DOHH2 (cell line): ENCODE data around the gene SYT14.

Experiments
- H3F3A ChIP-seq: fragments of 200-600 bp; sonication (generic), shearing (Covaris generic); 2 replicates; pipeline ENCODE4 v1.6.0; 2016; ENCODE audit warnings: antibody characterized with exemption, mild to moderate bottlenecking; ENCODE audit not compliant: control insufficient read depth, insufficient read depth
- H3K27ac ChIP-seq: fragments of 200-600 bp; sonication (generic); 2 replicates; pipeline ENCODE4 v1.5.1; 2014; ENCODE audit warnings: low read depth, mild to moderate bottlenecking, low read length, moderate library complexity
- H3K27me3 ChIP-seq: fragments of 200-600 bp; sonication (generic); 2 replicates; pipeline ENCODE4 v1.6.1; 2014; ENCODE audit warnings: mild to moderate bottlenecking, low read length, mixed read lengths; ENCODE audit not compliant: control insufficient read depth
- H3K36me3 ChIP-seq: fragments of 200-600 bp; sonication (generic); 2 replicates; pipeline ENCODE4 v1.6.1; 2014; ENCODE audit warnings: mild to moderate bottlenecking, low read length, moderate library complexity, mixed read lengths; ENCODE audit not compliant: control insufficient read depth
- H3K4me1 ChIP-seq: fragments of 200-600 bp; sonication (generic); 2 replicates; pipeline ENCODE4 v1.6.1; 2014; ENCODE audit warnings: mild to moderate bottlenecking, low read length, mixed read lengths; ENCODE audit not compliant: control insufficient read depth
- H3K4me2 ChIP-seq: fragments of 200-600 bp; sonication (generic); 2 replicates; pipeline ENCODE4 v1.6.0; 2014; ENCODE audit warnings: mild to moderate bottlenecking, low read length, moderate library complexity
- H3K4me3 ChIP-seq: fragments of 200-600 bp; sonication (generic); 2 replicates; pipeline ENCODE4 v1.5.1; 2014; ENCODE audit warnings: mild to moderate bottlenecking, low read length, mixed read lengths
- H3K79me2 ChIP-seq: fragments of 200-600 bp; sonication (generic); 2 replicates; pipeline ENCODE4 v1.6.1; 2014; ENCODE audit warnings: mild to moderate bottlenecking, low read length, mixed read lengths; ENCODE audit not compliant: control insufficient read depth
- H3K9me2 ChIP-seq: fragments of 200-600 bp; sonication (generic); replicated peaks from 2 replicates; pipeline ENCODE4 v1.6.1; 2014; ENCODE audit warnings: mild to moderate bottlenecking, low read length, mixed read lengths; ENCODE audit not compliant: control insufficient read depth
- H3K9me3 ChIP-seq: fragments of 200-600 bp; sonication (generic); 2 replicates; pipeline ENCODE4 v1.6.1; 2014; ENCODE audit warnings: antibody characterized with exemption, low read length, mixed read lengths; ENCODE audit not compliant: control insufficient read depth, insufficient read depth
- H4K20me1 ChIP-seq: fragments of 200-600 bp; sonication (generic); 2 replicates; pipeline ENCODE4 v1.6.0; 2014; ENCODE audit warnings: low read depth, mild to moderate bottlenecking, antibody characterized with exemption, low read length, moderate library complexity; ENCODE audit not compliant: control insufficient read depth, insufficient read depth
- EZH2phosphoT487 ChIP-seq: fragments of 200-600 bp; sonication (generic); IDR thresholded peaks from 2 replicates; pipeline ENCODE4 v1.6.1; 2017; ENCODE audit warnings: borderline replicate concordance, mild to moderate bottlenecking, antibody characterized with exemption, low read length, moderate library complexity, mixed read lengths
- TF ChIP-seq, protein P1 (sequence below): fragments of 200-600 bp; sonication (generic); IDR thresholded peaks from one replicate; pipeline ENCODE4 v1.5.1; 2014; ENCODE audit warnings: antibody characterized with exemption, mild to moderate bottlenecking, low read depth, low read length; ENCODE audit not compliant: poor library complexity, severe bottlenecking

SYT14 gene

DNA sequence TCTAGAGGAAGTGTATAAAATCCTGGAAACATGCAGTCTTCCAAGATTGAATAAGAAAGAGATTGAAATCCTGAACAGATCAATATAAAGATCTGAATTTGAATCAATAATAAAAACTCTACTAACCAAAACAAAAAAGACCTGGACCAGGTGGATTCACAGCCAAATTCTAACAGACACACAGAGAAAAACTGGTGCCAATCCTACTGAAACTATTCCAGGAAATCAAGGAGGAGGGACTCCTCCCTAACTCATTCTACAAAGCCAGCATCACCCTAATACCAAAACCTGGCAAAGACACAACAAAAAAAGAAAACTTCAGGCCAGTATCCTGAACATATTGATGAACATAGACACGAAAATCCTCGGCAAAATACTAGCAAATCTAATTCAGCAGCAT, 58.3 kb downstream of the SYT14 start:
- Histone ChIP-seq H3K9me3 (no peaks in the 10 kb centered on the region), H3K27me3 (peaks cover 6% of the 10 kb centered on the region; the same call in 1 of the 2 replicates)
- no peak for TF ChIP-seq EZH2phosphoT487
- TF ChIP-seq, protein P1, sequence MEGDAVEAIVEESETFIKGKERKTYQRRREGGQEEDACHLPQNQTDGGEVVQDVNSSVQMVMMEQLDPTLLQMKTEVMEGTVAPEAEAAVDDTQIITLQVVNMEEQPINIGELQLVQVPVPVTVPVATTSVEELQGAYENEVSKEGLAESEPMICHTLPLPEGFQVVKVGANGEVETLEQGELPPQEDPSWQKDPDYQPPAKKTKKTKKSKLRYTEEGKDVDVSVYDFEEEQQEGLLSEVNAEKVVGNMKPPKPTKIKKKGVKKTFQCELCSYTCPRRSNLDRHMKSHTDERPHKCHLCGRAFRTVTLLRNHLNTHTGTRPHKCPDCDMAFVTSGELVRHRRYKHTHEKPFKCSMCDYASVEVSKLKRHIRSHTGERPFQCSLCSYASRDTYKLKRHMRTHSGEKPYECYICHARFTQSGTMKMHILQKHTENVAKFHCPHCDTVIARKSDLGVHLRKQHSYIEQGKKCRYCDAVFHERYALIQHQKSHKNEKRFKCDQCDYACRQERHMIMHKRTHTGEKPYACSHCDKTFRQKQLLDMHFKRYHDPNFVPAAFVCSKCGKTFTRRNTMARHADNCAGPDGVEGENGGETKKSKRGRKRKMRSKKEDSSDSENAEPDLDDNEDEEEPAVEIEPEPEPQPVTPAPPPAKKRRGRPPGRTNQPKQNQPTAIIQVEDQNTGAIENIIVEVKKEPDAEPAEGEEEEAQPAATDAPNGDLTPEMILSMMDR = no peak

DNA sequence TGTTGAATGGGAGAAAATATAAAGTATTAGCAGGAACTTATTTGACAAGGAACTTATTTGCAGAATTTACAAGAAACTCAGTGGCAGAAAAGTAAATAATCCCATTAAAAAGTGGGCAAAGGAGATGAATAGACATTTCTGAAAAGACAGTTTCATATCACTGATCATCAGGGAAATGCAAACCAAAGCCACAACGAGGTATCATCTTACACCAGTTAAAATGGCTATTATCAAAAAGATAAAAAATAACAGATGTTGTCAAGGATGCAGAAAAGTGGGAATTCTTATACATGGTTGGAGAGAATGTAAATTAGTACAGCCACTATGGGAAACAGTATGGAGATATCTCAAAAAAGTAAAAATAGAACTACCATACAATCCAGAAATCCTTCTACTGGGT, 61.0 kb downstream of the SYT14 start:
- no peaks in the 10 kb centered on the region for H3K4me1 ChIP-seq
- H3K4me3 ChIP-seq = no peak overlapping the region
- no peaks in the 10 kb centered on the region for H3K79me2 ChIP-seq
- no peaks in the 10 kb centered on the region for H4K20me1 ChIP-seq
- no peaks in the 10 kb centered on the region for H3K9me3 ChIP-seq
- H3K4me2 ChIP-seq = no peak overlapping the region
- H3K27me3 ChIP-seq = peaks cover 6% of the 10 kb centered on the region; the same call in 1 of the 2 replicates
- no peaks in the 10 kb centered on the region for H3K9me2 ChIP-seq
- no peaks in the 10 kb centered on the region for H3K36me3 ChIP-seq
- no peak overlapping the region for H3K27ac ChIP-seq
- TF ChIP-seq, protein P1 = no peak
- TF ChIP-seq EZH2phosphoT487 = no peak
- H3F3A ChIP-seq = no peaks in the 10 kb centered on the region

More for the DNA sequence above, 58.3 kb downstream of the SYT14 start:
- Histone ChIP-seq H3K27ac (no peak overlapping the region), H3K79me2 (no peaks in the 10 kb centered on the region), H3F3A (no peaks in the 10 kb centered on the region), H3K36me3 (no peaks in the 10 kb centered on the region), H3K4me1 (no peaks in the 10 kb centered on the region), H4K20me1 (no peaks in the 10 kb centered on the region), H3K4me3 (no peak overlapping the region), H3K9me2 (no peaks in the 10 kb centered on the region), H3K4me2 (no peak overlapping the region)

DNA sequence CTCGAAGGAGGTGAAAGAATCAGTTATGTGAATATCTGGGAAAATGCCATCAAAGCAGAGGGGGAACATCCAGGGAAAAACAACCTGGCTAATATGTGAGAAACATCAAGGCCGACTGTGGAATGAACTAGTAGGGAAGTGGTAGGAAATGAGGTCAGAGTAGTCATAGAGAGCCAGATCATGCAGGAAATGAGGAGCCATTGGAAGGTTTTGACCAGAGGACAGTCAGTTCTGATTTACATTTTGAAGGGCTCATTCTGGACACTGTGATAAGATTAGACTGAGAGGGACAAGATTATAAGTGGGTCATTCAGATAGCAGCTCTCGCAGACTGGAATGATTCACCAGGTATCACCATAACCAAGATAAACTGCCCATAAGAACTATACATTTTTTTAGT, 63.7 kb downstream of the SYT14 start:
- Histone ChIP-seq H3K27ac (no peak overlapping the region), H3K4me1 (no peaks in the 10 kb centered on the region), H3F3A (no peaks in the 10 kb centered on the region), H3K9me2 (no peaks in the 10 kb centered on the region), H4K20me1 (no peaks in the 10 kb centered on the region), H3K4me3 (no peak overlapping the region), H3K9me3 (no peaks in the 10 kb centered on the region), H3K4me2 (no peak overlapping the region), H3K27me3 (peaks cover 8% of the 10 kb centered on the region; the same call in 1 of the 2 replicates), H3K79me2 (no peaks in the 10 kb centered on the region), H3K36me3 (no peaks in the 10 kb centered on the region)
- TF ChIP-seq, protein P1 = no peak
- no peak for TF ChIP-seq EZH2phosphoT487
